Mesodermal cell (in vitro differentiated cells): ENCODE results near the gene NCKAP5. TPM values are rescaled to one million over a fixed set of nuclear protein-coding genes. Genes with fewer than 3 reads are reported as not detected.
A peak's percentile ranks its signal among the peaks of the same experiment; 100 is the strongest.

Experiments
- H3K27ac ChIP-seq: 2 replicates; pipeline ENCODE4 v1.7.0; 2013; ENCODE audit warnings: mild to moderate bottlenecking, low read depth, low read length, moderate library complexity; ENCODE audit not compliant: severe bottlenecking
- H3K36me3 ChIP-seq: 2 replicates; pipeline ENCODE4 v1.7.1; 2013; ENCODE audit warnings: mild to moderate bottlenecking, low read length, moderate library complexity; ENCODE audit not compliant: control insufficient read depth, insufficient read depth
- H3K4me1 ChIP-seq: one replicate; pipeline ENCODE4 v1.7.1; 2013; ENCODE audit warnings: mild to moderate bottlenecking, low read length; ENCODE audit not compliant: insufficient read depth, control insufficient read depth, poor library complexity, severe bottlenecking
- H3K4me3 ChIP-seq: 2 replicates; pipeline ENCODE4 v1.7.0; 2013; ENCODE audit warnings: low read length, control low read depth, mild to moderate bottlenecking; ENCODE audit not compliant: insufficient read depth, poor library complexity, severe bottlenecking; ENCODE audit errors: extremely low read depth
- H3K9me3 ChIP-seq: 2 replicates; pipeline ENCODE4 v1.7.1; 2013; ENCODE audit warnings: mild to moderate bottlenecking, low read length, moderate library complexity; ENCODE audit not compliant: control insufficient read depth
- WGBS, 2 experiments: methylation state at CpG; one replicate each; pipeline ENCODE4 v1.1.5; 2013; ENCODE audit warnings: missing lambda C conversion rate in 2 of 2; ENCODE audit not compliant: insufficient coverage in 2 of 2; 5-methylcytosine and 5-hydroxymethylcytosine counted together
- polyA plus RNA-seq, 2 experiments: library from polyadenylated mRNA; stranded (reverse); fragments of 50-300 nt; gene quantifications; one replicate each; pipeline ENCODE4 v1.2.3, GENCODE V29; 2013

NCKAP5 gene
- polyA plus RNA-seq (2013, experiment 1 of 2), result 1.7 TPM
- polyA plus RNA-seq (2013, experiment 2 of 2), result 2.2 TPM

DNA sequence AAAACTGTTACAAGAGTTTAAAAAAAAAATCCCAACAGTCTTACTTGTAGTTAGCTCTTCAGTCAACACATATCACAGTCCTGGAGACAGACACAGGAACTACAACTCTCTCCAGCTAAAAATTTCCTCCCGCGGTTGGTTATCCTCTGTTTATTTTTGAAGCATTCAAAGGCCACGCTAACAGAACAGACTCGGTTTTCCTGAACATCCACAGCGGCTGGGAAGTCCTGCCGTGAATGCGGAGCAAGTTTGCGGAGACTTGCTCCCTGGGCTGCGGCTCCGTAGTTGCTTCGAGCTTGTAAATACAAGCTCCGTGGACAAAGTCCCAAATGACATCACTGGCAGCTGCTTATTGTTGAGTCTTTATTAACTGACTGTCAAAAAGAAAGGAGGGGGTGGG is at the start of gene NCKAP5:
Gene NCKAP5, minus strand, starts transcription at position 292 of the 400 bp plus-strand sequence. CDS start 50,937 bp downstream, outside the sequence.
- peaks cover 30% of the 10 kb centered on the region for H3K4me1 ChIP-seq
- H3K27ac ChIP-seq, result peak within 1 kb of the TSS; percentile 72
- no peaks in the 10 kb centered on the region for H3K9me3 ChIP-seq
- no peak within 1 kb of the TSS for H3K4me3 ChIP-seq
- 20 to 27% methylated on average over 9 to 10 of the region's 12 CpGs for WGBS, 2 experiments
- no peaks in the 10 kb centered on the region for H3K36me3 ChIP-seq

DNA sequence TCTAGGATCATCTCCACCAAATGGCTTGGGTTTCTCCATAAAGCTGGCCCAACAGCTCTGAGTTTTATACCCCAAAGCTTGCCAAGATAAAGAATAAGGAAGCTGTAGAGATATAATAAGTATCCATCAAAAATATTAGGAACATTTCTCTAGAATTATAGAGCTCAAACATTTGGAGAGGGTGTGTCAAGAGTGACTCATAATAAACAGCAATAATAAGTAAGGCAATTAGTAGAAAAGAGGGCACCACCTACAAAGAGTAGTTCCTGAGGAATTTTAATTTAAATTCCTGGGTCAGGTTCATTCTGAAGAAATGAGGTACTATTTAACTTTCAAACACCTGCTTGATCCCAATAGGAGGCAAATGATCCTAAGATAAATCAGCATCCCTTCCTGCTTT is 41.4 kb upstream of the NCKAP5 start:
- Histone ChIP-seq H3K27ac (no peak overlapping the region), H3K9me3 (no peaks in the 10 kb centered on the region), H3K4me1 (peaks cover 6% of the 10 kb centered on the region), H3K36me3 (no peaks in the 10 kb centered on the region), H3K4me3 (no peak overlapping the region)

DNA sequence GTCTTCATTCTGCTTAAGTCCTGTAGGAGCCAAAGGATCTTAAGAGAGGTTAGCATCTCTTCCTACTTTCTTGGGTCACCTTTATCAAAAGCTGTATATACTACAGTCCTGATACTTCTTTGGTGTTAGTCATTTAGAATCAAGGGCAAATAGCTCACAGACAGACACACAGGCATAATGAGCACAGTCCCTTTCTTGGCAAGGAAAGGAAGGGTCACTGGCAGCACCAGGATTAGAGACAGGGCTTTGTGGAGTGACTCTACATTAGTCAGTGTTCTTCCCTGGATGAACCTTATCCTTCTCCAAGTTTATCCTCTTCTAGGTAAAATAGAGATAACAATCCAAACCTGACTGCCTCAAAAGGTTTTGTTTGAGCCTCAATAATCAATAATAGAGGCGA is 40.0 kb upstream of the NCKAP5 start:
- Histone ChIP-seq H3K27ac (no peak overlapping the region), H3K9me3 (no peaks in the 10 kb centered on the region), H3K4me1 (peaks cover 6% of the 10 kb centered on the region), H3K4me3 (no peak overlapping the region), H3K36me3 (no peaks in the 10 kb centered on the region)
- 100% methylated on average over 1 of the region's 1 CpG; no CpG with 5 or more reads in 1 of the 2 experiments for WGBS, 2 experiments

DNA sequence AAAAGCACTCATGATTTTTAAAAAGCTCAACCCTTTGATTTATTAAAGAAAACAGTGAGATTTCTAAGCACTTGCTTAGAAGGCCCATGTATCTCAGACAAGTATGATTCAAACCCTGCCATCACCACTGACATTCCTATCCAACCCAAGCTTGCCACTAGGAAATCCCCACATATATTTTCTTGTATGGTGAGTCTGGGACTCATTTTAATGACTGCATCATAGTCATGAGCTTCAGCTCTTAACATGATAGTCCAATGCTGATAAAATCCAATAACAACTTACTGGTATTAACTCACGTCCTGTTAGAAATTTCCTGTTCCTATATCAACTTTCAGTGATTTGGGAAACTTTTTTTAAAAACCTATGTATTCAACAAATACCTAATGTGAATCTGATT is 39.4 kb upstream of the NCKAP5 start:
- Histone ChIP-seq H3K27ac (no peak overlapping the region), H3K4me1 (peaks cover 6% of the 10 kb centered on the region), H3K9me3 (no peaks in the 10 kb centered on the region), H3K4me3 (no peak overlapping the region), H3K36me3 (no peaks in the 10 kb centered on the region)
- WGBS, 2 experiments, result no CpG with 5 or more reads among the region's 1 CpG

DNA sequence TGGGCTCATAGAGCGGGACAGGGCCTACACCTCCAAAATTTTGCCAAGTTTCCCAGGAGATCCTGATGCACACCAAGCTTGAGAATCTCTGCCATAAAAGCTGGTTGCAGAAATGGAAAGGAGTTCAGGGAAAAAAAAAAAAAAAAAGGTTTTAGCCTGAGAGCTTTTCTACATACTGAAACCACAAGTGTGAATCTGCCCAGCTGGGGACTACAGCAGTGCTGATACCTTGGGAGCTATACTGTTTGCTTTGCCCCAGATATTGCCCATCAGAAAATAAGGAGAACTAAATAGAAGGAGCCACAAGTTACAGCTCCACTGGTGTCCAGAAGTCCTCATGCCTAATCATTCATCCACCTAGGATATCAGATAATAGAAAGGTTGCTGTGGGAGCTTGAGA is 38.4 kb upstream of the NCKAP5 start:
- H3K36me3 ChIP-seq, result no peaks in the 10 kb centered on the region
- peaks cover 9% of the 10 kb centered on the region for H3K4me1 ChIP-seq
- no peak overlapping the region for H3K27ac ChIP-seq
- H3K9me3 ChIP-seq, result no peaks in the 10 kb centered on the region
- H3K4me3 ChIP-seq, result no peak overlapping the region
- 100% methylated on average over 1 of the region's 1 CpG for WGBS, 2 experiments

DNA sequence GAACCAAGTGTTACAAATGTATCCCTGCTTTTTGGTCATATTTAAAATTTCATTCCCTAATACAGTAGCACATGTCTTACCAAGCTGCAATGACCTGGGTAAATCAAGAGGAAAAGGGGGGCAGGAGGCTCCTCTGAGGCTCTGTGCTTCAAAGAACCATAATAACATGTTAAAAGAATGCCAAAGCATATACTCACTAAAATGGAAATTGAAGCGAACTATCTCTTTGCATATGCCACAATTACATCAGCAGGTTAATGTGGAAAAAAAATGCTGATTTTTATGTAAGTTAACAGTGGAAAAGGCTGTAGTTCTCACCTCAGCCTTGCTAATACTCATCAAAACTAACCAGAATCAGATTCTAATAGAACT is 37.5 kb upstream of the NCKAP5 start:
- peaks cover 9% of the 10 kb centered on the region for H3K4me1 ChIP-seq
- H3K9me3 ChIP-seq, result no peaks in the 10 kb centered on the region
- no CpG with 5 or more reads among the region's 1 CpG for WGBS, 2 experiments
- H3K4me3 ChIP-seq, result no peak overlapping the region
- no peaks in the 10 kb centered on the region for H3K36me3 ChIP-seq
- H3K27ac ChIP-seq, result no peak overlapping the region

DNA sequence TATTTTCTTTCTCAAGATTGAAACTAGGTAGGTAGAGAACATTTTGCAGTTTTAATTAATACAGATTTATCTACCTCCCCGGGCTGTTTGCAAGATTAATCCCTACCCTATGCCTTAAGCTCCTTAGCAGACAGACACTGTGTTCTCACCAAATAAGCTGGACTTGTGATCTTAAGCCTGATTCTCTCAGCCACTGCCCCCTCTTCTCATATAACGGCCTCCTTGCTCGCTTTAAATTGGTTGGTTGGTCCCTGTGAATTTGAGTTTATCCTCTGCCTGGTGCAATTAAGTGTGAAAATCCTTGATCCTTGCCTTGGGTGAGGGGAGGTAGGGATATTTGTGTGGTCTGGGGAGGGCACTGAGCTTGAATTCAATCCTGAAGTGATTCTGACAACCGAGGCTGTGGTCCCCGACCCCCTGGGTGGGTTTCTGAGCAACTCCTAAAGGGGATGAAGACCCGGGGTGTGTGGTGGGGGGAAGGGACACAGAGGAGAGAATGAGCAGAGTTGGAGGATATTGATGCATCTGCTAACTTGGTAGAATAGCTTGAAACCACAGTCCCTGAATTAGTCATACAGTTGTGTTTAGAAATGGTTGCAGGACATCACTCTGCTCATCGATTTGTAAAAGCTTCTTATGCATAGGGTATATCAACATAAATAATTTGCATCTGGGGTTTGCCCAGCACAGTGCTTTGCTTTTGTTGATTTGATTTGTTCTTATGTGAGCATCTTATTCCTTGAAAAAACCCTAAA is 36.9 kb upstream of the NCKAP5 start:
- Histone ChIP-seq H3K4me3 (no peak overlapping the region), H3K27ac (no peak overlapping the region), H3K36me3 (no peaks in the 10 kb centered on the region), H3K4me1 (peaks cover 9% of the 10 kb centered on the region), H3K9me3 (no peaks in the 10 kb centered on the region)
- 56 to 83% methylated on average over 2 to 3 of the region's 7 CpGs for WGBS, 2 experiments

DNA sequence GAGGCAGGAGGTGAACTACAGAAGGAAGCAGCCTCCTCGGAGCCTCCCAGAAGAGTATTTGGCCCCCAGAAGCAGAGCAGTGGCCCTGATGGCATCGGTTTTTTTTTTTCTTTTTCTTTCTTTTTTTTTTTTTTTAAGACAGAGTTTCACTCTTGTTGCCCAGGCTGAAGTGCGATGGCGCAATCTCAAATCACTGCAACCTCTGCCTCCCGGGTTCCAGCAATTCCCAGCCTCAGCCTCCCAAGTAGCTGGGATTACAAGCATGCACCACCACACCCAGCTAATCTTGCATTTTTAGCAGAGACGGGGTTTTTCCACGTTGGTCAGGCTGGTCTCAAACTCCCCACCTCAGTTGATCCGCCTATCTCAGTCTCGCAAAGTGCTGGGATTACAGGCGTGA is 34.8 kb upstream of the NCKAP5 start:
- Histone ChIP-seq H3K4me1 (peaks cover 9% of the 10 kb centered on the region), H3K27ac (no peak overlapping the region), H3K9me3 (no peaks in the 10 kb centered on the region), H3K36me3 (no peaks in the 10 kb centered on the region), H3K4me3 (no peak overlapping the region)
- WGBS, 2 experiments, result 81 to 92% methylated on average over 7 to 10 of the region's 10 CpGs

DNA sequence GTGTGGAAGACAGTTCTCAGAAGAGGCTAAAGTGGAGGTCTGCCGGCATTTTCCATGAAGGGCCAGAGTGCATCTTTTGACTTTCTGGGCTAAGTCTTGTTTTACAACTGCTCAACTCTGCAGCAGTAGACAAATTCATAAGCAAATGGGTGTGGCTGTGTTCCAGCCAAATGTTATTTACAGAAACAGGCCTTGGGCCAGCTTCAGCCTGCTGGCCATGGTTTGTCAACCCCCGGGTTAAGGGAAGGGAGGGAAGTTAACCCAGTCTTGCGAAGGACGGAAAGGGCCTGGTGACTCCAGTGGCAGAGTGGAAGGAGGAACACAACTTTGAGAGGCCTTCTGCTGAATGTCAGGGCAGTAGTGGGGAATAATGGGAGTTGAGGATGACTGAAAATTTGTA is 34.3 kb upstream of the NCKAP5 start:
- Histone ChIP-seq H3K36me3 (no peaks in the 10 kb centered on the region), H3K4me1 (peaks cover 9% of the 10 kb centered on the region), H3K27ac (no peak overlapping the region), H3K9me3 (no peaks in the 10 kb centered on the region), H3K4me3 (no peak overlapping the region)
- WGBS, 2 experiments, result 93 to 98% methylated on average over 3 to 4 of the region's 4 CpGs

DNA sequence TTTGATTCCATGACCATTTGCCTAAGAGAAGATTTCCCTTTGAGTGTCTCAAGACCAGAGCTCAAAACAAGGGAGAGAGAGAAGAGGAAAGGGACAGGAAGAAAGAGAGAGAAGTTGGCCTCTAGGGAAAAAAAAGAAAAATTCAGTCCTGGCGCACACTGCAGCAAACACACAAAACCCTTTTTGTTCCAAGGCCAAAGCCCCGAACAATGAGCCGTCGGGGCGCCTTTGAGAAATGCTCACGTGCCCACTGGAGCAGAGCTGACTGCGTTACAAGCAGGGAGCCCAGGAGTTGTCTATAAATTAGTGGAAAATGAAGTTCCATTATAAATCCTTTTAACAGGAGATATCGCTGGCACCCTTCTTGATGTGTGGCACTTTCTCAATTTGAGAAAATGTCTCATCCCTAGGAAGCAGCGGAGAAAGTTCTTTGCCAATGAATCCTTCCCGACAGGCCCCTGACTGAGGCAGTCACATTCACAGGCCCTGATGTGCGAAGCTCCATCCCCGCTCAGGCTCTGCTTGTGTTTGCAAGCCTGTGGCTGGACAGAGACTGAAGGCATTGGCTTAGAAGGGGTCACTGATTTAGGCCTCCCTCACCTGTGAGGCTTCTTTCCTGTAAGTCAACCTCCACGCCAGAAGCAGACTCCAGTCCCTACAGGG is 32.1 kb upstream of the NCKAP5 start:
- H3K9me3 ChIP-seq, result no peaks in the 10 kb centered on the region
- H3K27ac ChIP-seq, result no peak overlapping the region
- 93 to 96% methylated on average over 8 to 12 of the region's 13 CpGs for WGBS, 2 experiments
- H3K4me1 ChIP-seq, result peaks cover 4% of the 10 kb centered on the region
- H3K4me3 ChIP-seq, result no peak overlapping the region
- H3K36me3 ChIP-seq, result no peaks in the 10 kb centered on the region

DNA sequence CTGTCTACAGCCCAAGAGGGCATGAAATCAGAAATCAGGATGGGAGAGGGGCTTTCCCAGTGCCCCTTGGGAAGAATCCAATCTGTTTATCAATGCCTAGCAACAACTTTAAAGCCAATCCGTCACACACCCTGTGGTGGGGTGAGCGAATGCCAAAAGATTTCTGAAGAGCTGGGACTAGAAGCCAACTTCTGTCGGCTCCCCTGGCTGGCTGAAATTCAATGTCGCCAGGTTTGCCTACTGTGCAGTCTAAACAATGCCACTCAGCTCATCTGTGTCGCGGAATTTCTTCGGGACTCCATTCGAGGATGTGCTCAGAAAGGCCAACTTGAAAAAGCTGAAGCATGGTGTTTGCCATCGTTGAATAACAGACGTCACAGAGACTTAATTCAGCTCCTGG is 31.5 kb upstream of the NCKAP5 start:
- H3K9me3 ChIP-seq, result no peaks in the 10 kb centered on the region
- H3K27ac ChIP-seq, result no peak overlapping the region
- peaks cover 3% of the 10 kb centered on the region for H3K4me1 ChIP-seq
- H3K36me3 ChIP-seq, result no peaks in the 10 kb centered on the region
- no peak overlapping the region for H3K4me3 ChIP-seq
- WGBS, 2 experiments, result 92 to 93% methylated on average over 10 of the region's 10 CpGs
